Panc1 (cell line): Measurements from ENCODE around the gene NTRK2. TPM values are rescaled to one million over a fixed set of nuclear protein-coding genes. Genes with fewer than 3 reads are reported as not detected.

ENCODE experiments used
- ATAC-seq: fragments of 200-7000 bp; cut with Tn5 transposase; 2 replicates; pipeline ENCODE4 v1.9.1; 2020; ENCODE audit warnings: mild to moderate bottlenecking, moderate library complexity
- BruUV-seq: library from RNA; stranded (reverse); fragments of 400-500 nt; replicated peaks from 2 replicates; lab custom pipeline; 2021; lab: Mats Ljungman, UMichigan
- CTCF ChIA-PET: fragments of 300-600 bp; sonication (Branson Sonifier 250); formaldehyde crosslinking; loops from one replicate; lab custom pipeline; 2022; ENCODE audit warnings: antibody characterized with exemption; lab: Charles Lee
- POLR2A ChIA-PET: fragments of 300-600 bp; sonication (Branson Sonifier 250); formaldehyde crosslinking; loops from one replicate; lab custom pipeline; 2022; ENCODE audit warnings: antibody characterized with exemption; lab: Charles Lee
- DNase-seq: peaks from one replicate; pipeline ENCODE4 v3.0.0-alpha.2; 2010; ENCODE audit warnings: low read depth, low spot score
- H3K27ac ChIP-seq: 2 replicates; pipeline ENCODE4 v1.5.1; 2011; ENCODE audit warnings: mild to moderate bottlenecking, low read length, inconsistent platforms
- H3K27me3 ChIP-seq: fragments of 200-500 bp; sonication (Bioruptor generic); 2 replicates; pipeline ENCODE4 v1.6.0; 2014; ENCODE audit warnings: low read length, inconsistent platforms; ENCODE audit not compliant: control insufficient read depth, insufficient read depth
- H3K36me3 ChIP-seq: fragments of 200-500 bp; sonication (Bioruptor generic); 2 replicates; pipeline ENCODE4 v1.5.1; 2014; ENCODE audit warnings: inconsistent platforms, mild to moderate bottlenecking, low read length, moderate library complexity; ENCODE audit not compliant: control insufficient read depth, insufficient read depth
- H3K4me1 ChIP-seq: 2 replicates; pipeline ENCODE4 v1.5.1; 2011; ENCODE audit warnings: inconsistent platforms, mild to moderate bottlenecking, low read length, moderate library complexity; ENCODE audit not compliant: control insufficient read depth, insufficient read depth
- H3K4me3 ChIP-seq, 2 experiments: 2 replicates each; pipeline ENCODE4 v1.5.1; 2011 to 2012; ENCODE audit warnings: low read depth in 2 of 2, low read length in 2 of 2, mild to moderate bottlenecking in 2 of 2, inconsistent platforms in 1 of 2, moderate library complexity in 1 of 2
- H3K9me3 ChIP-seq: fragments of 200-500 bp; sonication (Bioruptor generic); 2 replicates; pipeline ENCODE4 v1.5.1; 2014; ENCODE audit warnings: low read depth, mild to moderate bottlenecking, inconsistent platforms, low read length, moderate library complexity; ENCODE audit not compliant: control insufficient read depth, insufficient read depth
- POLR2AphosphoS5 ChIP-seq: IDR thresholded peaks from 2 replicates; pipeline ENCODE4 v1.6.1; 2012; ENCODE audit warnings: mild to moderate bottlenecking, low read depth, low read length, moderate library complexity
- SIN3A ChIP-seq: IDR thresholded peaks from 2 replicates; pipeline ENCODE4 v1.6.1; 2012; ENCODE audit warnings: low read depth, mild to moderate bottlenecking, low read length, moderate library complexity, borderline replicate concordance; ENCODE audit not compliant: insufficient read depth
- TCF7L2 ChIP-seq: IDR thresholded peaks from 2 replicates; pipeline ENCODE4 v1.6.1; 2011; ENCODE audit warnings: mild to moderate bottlenecking, low read depth, low read length, inconsistent platforms
- in situ Hi-C: cut with HindIII; loops from 2 replicates; pipeline ENCODE4 v1.10.0; 2016; ENCODE audit warnings: low sequenced_read_pairs, low pct_unique_long_range_greater_than_20kb
- intact Hi-C: fragments of 100-400 bp; cut with micrococcal nuclease; formaldehyde crosslinking; loops from one replicate; pipeline ENCODE4 v1.10.0; 2022; ENCODE audit not compliant: unreplicated experiment
- total RNA-seq: library from RNA; stranded (reverse); gene quantifications from one replicate; pipeline ENCODE4 v1.2.1, GENCODE V29; 2021; ENCODE audit not compliant: unreplicated experiment
- TF ChIP-seq, protein P1 (sequence below), 2 experiments: IDR thresholded peaks; 2 replicates each; pipeline ENCODE4 v1.6.1; 2011 to 2012; ENCODE audit warnings: low read depth in 2 of 2, control low read depth in 1 of 2, low read length in 1 of 2, mild to moderate bottlenecking in 1 of 2, moderate library complexity in 1 of 2; ENCODE audit not compliant: insufficient read depth in 1 of 2
- TF ChIP-seq, protein P2 (sequence below): fragments of 450-650 bp; IDR thresholded peaks from 2 replicates; pipeline ENCODE4 v1.5.1; 2017; ENCODE audit warnings: mild to moderate bottlenecking

The NTRK2 gene
- total RNA-seq, 1 experiment from 2014 or later, result 0.23 TPM

DNA sequence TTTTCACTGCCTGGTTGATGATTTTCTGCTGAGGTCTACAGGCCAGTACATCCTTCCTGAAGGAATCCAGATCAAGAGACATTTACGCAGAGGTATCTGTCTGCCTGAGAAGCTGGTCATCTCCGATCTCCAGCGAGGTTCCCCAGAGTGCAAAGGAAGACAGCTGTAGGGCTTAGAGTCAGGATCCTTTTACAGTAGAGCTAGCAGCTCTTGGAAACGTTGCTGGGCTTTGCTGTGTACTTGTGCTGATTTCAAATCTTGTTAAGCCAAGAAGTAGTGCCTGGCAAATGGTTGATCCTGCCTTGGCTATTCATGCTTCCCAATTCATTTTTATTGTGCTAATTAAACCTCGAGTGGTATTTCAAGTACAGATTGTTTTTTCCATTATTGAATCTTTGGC, 48.9 kb downstream of the NTRK2 start:
- intact Hi-C loops, result loop anchor here (10.0 kb wide), 1 partner anchor 64 kb away; no protein-coding TSS in a partner anchor
- no peaks in the 10 kb centered on the region for H3K27me3 ChIP-seq
- CTCF ChIA-PET, result no interaction called here
- in situ Hi-C loops, result no loop called here
- BruUV-seq, result no TSS peak
- no peaks in the 10 kb centered on the region for H3K4me1 ChIP-seq
- no peaks in the 10 kb centered on the region for H3K9me3 ChIP-seq
- POLR2A ChIA-PET, result no interaction called here
- H3K36me3 ChIP-seq, result no peaks in the 10 kb centered on the region
- TF ChIP-seq SIN3A, result no peak
- TF ChIP-seq POLR2AphosphoS5, result no peak
- TF ChIP-seq, protein P1, sequence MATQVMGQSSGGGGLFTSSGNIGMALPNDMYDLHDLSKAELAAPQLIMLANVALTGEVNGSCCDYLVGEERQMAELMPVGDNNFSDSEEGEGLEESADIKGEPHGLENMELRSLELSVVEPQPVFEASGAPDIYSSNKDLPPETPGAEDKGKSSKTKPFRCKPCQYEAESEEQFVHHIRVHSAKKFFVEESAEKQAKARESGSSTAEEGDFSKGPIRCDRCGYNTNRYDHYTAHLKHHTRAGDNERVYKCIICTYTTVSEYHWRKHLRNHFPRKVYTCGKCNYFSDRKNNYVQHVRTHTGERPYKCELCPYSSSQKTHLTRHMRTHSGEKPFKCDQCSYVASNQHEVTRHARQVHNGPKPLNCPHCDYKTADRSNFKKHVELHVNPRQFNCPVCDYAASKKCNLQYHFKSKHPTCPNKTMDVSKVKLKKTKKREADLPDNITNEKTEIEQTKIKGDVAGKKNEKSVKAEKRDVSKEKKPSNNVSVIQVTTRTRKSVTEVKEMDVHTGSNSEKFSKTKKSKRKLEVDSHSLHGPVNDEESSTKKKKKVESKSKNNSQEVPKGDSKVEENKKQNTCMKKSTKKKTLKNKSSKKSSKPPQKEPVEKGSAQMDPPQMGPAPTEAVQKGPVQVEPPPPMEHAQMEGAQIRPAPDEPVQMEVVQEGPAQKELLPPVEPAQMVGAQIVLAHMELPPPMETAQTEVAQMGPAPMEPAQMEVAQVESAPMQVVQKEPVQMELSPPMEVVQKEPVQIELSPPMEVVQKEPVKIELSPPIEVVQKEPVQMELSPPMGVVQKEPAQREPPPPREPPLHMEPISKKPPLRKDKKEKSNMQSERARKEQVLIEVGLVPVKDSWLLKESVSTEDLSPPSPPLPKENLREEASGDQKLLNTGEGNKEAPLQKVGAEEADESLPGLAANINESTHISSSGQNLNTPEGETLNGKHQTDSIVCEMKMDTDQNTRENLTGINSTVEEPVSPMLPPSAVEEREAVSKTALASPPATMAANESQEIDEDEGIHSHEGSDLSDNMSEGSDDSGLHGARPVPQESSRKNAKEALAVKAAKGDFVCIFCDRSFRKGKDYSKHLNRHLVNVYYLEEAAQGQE (IDR thresholded peaks at IDR 0.05; ENCODE audit: insufficient read depth in 1 of 2, low read depth in 2 of 2, low read length in 1 of 2), result no peak
- TF ChIP-seq, protein P2, sequence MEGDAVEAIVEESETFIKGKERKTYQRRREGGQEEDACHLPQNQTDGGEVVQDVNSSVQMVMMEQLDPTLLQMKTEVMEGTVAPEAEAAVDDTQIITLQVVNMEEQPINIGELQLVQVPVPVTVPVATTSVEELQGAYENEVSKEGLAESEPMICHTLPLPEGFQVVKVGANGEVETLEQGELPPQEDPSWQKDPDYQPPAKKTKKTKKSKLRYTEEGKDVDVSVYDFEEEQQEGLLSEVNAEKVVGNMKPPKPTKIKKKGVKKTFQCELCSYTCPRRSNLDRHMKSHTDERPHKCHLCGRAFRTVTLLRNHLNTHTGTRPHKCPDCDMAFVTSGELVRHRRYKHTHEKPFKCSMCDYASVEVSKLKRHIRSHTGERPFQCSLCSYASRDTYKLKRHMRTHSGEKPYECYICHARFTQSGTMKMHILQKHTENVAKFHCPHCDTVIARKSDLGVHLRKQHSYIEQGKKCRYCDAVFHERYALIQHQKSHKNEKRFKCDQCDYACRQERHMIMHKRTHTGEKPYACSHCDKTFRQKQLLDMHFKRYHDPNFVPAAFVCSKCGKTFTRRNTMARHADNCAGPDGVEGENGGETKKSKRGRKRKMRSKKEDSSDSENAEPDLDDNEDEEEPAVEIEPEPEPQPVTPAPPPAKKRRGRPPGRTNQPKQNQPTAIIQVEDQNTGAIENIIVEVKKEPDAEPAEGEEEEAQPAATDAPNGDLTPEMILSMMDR, result no peak
- TF ChIP-seq TCF7L2, result no peak
- no peak overlapping the region for H3K27ac ChIP-seq
- no peak overlapping the region for H3K4me3 ChIP-seq
- no peak for ATAC-seq
- DNase-seq, result no peak

DNA sequence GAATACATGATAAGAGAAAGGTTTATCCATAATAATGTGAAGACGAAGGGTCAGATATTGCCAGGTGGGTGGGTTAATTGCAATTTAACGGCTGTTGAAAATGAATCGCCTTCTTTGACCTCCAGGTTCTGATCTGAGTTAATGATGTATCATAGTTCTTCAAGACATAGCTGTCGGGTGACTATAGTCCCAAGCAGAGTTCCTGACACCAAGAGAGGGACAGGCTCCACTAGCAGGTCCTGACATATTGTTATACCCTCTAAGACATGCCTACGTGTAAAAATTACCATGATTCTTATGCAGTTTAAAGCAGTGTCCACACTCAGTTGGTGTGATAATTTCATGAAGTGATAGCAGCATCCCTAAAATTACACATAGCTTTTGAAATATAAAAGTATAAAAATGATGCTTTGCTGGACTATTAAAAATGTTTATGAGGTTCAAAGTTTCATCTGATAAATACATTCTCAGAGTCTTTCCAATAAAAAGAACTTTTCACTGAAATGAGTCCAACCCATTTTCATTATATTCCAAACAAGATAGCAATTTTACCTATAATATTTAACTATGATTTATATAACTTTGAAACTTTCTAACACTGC, 53.0 kb downstream of the NTRK2 start:
- H3K27me3 ChIP-seq, result no peaks in the 10 kb centered on the region

DNA sequence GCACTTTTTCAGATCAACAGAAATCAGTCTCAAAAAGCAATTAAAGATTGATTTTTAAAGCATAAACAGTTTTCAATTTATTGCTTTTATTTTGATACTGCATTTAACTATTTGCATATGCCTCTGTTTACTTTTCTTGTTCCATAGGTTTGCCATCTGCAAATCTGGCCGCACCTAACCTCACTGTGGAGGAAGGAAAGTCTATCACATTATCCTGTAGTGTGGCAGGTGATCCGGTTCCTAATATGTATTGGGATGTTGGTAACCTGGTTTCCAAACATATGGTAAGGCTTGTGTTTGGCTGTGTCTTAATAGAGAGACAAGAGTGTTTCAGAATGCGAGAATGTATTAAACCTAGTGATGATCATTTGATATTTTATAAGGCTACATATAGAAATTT, 53.9 kb downstream of the NTRK2 start:
- no TSS peak for BruUV-seq
- DNase-seq (no peak), ATAC-seq (no peak)
- no peak overlapping the region for H3K27ac ChIP-seq
- intact Hi-C loops, result no loop called here
- H3K4me1 ChIP-seq, result no peaks in the 10 kb centered on the region
- H3K27me3 ChIP-seq, result no peaks in the 10 kb centered on the region
- in situ Hi-C loops, result no loop called here
- CTCF ChIA-PET, result no interaction called here
- POLR2A ChIA-PET, result no interaction called here
- H3K9me3 ChIP-seq, result no peaks in the 10 kb centered on the region
- no peak overlapping the region for H3K4me3 ChIP-seq
- TF ChIP-seq, protein P2, result no peak
- TF ChIP-seq, protein P1 (IDR thresholded peaks at IDR 0.05; ENCODE audit: insufficient read depth in 1 of 2, low read depth in 2 of 2, low read length in 1 of 2), result no peak
- TF ChIP-seq POLR2AphosphoS5, result no peak
- no peak for TF ChIP-seq SIN3A
- no peak for TF ChIP-seq TCF7L2
- H3K36me3 ChIP-seq, result no peaks in the 10 kb centered on the region

More for the DNA sequence above, 53.0 kb downstream of the NTRK2 start:
- Histone ChIP-seq H3K36me3 (no peaks in the 10 kb centered on the region), H3K9me3 (no peaks in the 10 kb centered on the region), H3K4me3 (no peak overlapping the region), H3K4me1 (no peaks in the 10 kb centered on the region), H3K27ac (no peak overlapping the region)
- DNase-seq, result no peak
- no peak for ATAC-seq
- in situ Hi-C loops, result no loop called here
- CTCF ChIA-PET, result no interaction called here
- POLR2A ChIA-PET, result no interaction called here
- TF ChIP-seq TCF7L2, result no peak
- no TSS peak for BruUV-seq
- intact Hi-C loops, result no loop called here
